T-helper 2 cell treated with Interferon-gamma antibody and Interleukin-4, amounts not matched to agents 5 μg/mL and 100 μg/mL, for 36 hours (primary cell): ENCODE results near the gene LBHD2.

Experiments used
- DNase-seq: peaks from one replicate; pipeline ENCODE4 v3.0.0; 2021; ENCODE audit warnings: low spot score
- H3K27ac Mint-ChIP-seq: one replicate; pipeline ENCODE4 v1.8.0; 2021; ENCODE audit warnings: mild to moderate bottlenecking, mixed read lengths
- H3K27me3 Mint-ChIP-seq: one replicate; pipeline ENCODE4 v1.8.0; 2021; ENCODE audit warnings: low read depth, mixed read lengths
- H3K36me3 Mint-ChIP-seq: one replicate; pipeline ENCODE4 v1.8.0; 2021; ENCODE audit warnings: low read depth, mixed read lengths
- H3K4me1 Mint-ChIP-seq: one replicate; pipeline ENCODE4 v1.8.0; 2021; ENCODE audit warnings: low read depth, mixed read lengths
- H3K4me3 Mint-ChIP-seq: one replicate; pipeline ENCODE4 v1.8.0; 2022; ENCODE audit warnings: mild to moderate bottlenecking, moderate library complexity, mixed read lengths
- H3K9me3 Mint-ChIP-seq: one replicate; pipeline ENCODE4 v1.8.0; 2021; ENCODE audit warnings: mixed read lengths

The LBHD2 gene

DNA sequence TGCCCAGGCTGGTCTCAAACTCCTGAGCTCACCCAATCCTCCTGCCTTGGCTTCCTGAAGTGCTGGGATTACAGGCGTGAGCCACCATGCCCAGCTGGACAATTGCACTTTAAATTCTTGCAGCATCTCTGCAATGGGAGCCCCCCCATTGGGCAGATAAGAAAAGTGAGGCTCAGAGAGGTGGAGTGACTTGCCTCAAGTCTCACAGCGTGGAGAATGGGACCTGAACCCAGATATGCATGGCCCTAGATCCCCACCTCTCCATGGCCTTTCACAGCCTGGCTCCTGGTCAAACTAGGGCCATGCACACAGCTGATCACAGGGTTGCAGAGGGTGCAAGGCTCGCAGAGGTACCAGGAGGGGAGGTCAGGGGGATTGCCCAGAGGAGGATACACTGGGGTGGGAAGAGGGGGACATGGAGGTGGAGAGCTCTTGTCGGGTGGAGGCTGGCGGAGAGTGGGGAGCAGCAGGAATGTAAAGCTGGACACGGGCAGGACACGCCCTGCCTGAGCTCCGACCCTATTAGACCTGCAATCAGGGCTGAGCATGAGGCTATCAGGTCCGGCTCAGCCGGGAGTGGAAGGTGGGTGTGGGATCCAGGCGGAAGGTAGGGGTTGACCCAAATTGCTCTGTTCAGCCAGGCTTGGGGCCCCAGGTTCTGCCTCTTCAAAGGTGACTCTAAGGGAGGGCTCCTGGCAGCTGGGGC is 17.4 kb downstream of the LBHD2 start:
- peaks cover 36% of the 10 kb centered on the region for H3K27me3 Mint-ChIP-seq
- DNase-seq = no peak
- H3K4me3 Mint-ChIP-seq = no peak overlapping the region
- peaks cover 4% of the 10 kb centered on the region for H3K4me1 Mint-ChIP-seq
- H3K36me3 Mint-ChIP-seq = no peaks in the 10 kb centered on the region
- H3K9me3 Mint-ChIP-seq = no peaks in the 10 kb centered on the region
- H3K27ac Mint-ChIP-seq = no peak overlapping the region

- H3K27me3 Mint-ChIP-seq = peaks cover 33% of the 10 kb centered on the region
- no peak overlapping the region for H3K4me3 Mint-ChIP-seq
- DNase-seq = no peak
- peaks cover 4% of the 10 kb centered on the region for H3K4me1 Mint-ChIP-seq
- H3K27ac Mint-ChIP-seq = no peak overlapping the region
- H3K9me3 Mint-ChIP-seq = no peaks in the 10 kb centered on the region
- no peaks in the 10 kb centered on the region for H3K36me3 Mint-ChIP-seq
These were observed 18.1 kb downstream of the LBHD2 start for GRCh38 chr14:103101963-103102688.

DNA sequence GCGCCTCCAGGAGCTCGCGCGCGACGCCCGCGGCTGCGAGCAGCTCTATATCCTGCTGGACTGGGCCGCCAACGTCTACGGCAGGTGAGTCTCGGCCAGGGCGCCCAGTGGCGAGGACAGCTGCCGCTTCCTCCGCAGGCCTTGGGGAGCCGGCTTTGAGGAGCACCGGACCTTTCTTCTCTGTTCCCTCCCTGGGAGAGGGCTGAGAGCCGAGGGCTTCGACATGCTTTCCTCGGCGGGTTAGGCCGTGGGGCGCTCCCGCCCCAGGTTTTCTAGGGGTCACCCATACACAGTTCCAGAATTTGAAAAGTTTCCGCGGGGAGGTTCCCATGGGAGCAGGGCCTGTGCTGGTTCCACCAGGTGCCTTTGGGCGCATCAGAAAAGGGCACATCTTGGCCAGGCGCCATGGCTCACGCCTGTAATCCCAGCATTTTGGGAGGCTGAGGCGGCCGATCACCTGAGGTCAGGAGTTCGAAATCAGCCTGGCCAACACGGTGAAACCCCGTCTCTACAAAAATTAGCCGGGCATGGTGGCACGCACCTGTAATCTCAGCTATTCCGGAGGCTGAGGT is 18.8 kb downstream of the LBHD2 start:
- no peak for DNase-seq
- Mint-ChIP-seq H3K4me3 (no peak overlapping the region), H3K36me3 (no peaks in the 10 kb centered on the region), H3K27ac (no peak overlapping the region), H3K4me1 (peaks cover 4% of the 10 kb centered on the region), H3K9me3 (no peaks in the 10 kb centered on the region), H3K27me3 (peaks cover 33% of the 10 kb centered on the region)

DNA sequence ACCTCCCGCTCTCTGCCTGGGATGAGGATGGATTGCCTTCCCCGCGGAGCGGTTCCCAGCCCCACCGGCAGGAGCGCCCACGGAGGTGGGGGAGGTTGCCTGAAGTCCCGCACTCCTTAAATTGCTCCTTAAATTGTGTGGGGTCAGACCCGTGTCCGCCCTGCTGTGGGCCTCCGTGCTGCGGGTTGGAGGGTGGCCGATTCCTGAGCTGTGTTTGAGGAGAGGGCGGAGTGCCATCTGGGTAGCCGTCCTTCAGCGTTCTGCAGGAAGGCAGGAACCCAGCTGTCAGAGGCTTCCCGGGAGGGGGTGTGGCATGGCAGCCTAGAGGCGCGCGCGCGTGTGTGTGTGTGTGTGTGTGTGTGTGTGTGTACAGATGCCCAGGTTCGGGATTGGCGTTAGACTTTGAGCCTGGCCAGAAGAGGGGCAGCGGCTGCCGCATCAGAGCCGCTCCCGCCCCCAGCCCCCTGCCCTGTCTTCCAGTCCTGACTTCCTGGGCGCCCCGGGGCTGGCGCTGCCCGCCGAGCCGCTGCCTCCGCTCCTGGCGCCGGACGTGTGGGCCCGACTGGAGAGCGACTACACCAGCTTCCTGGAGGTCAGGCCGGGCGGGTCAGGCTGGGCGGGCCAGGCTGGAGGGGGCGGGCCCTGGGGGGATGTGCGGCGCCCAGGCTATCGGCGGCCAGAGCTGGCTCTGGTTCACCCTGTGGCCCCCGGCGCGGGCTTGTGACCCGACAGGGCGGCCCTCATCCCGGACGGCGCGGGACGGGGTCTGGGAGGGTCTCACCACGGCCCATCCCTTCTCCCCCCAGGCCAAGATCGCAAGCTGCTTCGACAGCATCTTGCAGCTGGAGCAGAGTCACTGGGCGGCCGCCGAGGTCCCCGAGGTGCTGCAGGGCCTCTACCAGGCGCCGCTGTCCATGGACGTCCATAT is 19.7 kb downstream of the LBHD2 start:
- Mint-ChIP-seq H3K27me3 (peaks cover 33% of the 10 kb centered on the region), H3K36me3 (no peaks in the 10 kb centered on the region), H3K4me3 (no peak overlapping the region), H3K4me1 (peaks cover 4% of the 10 kb centered on the region), H3K27ac (no peak overlapping the region), H3K9me3 (no peaks in the 10 kb centered on the region)
- DNase-seq = no peak

- peaks cover 33% of the 10 kb centered on the region for H3K27me3 Mint-ChIP-seq
- H3K36me3 Mint-ChIP-seq = no peaks in the 10 kb centered on the region
- H3K4me3 Mint-ChIP-seq = no peak overlapping the region
- peaks cover 4% of the 10 kb centered on the region for H3K4me1 Mint-ChIP-seq
- no peaks in the 10 kb centered on the region for H3K9me3 Mint-ChIP-seq
- DNase-seq = no peak
- no peak overlapping the region for H3K27ac Mint-ChIP-seq
These were observed 20.3 kb downstream of the LBHD2 start for GRCh38 chr14:103104389-103104653.

DNA sequence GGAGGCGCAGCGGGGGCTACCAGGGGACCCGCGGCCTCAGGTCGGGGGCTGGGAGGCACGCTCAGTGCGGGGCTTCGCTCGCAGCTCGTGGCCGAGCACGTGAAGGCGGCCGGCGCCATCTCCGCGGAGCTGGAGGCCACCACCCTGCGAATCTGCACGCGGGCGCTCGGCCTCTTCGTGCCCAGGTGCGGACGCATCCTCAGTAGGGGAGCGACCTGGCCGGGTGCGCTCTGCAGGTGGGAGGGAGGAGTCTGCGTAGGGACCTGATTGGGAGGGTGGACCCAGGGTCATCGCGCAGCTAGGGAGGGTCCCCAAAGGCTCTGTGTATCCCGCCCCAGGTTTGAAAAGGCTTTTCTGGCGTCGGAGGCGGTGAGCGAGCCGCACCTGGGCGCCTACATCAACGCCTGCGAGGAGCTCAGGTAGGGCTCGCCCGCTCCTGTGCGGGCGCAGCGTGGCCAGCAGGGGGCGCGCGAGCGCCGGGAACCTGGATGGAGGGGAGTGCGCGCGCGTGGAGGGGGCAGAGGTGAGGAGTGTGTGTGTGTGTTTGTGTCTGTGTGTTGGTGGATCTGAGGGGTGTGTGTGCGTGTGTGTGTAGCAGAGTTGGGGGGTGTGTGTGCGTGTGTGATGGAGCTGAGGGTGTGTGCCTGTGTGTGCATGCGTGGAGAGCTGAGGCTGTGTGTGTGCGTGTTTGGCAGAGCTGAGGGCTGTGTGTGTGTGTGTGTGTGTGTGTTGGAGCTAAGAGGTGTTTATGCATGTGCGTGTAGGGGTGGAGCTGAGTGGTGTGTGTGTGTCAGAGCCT is 20.8 kb downstream of the LBHD2 start:
- Mint-ChIP-seq H3K9me3 (no peaks in the 10 kb centered on the region), H3K36me3 (no peaks in the 10 kb centered on the region), H3K4me3 (no peak overlapping the region), H3K4me1 (peaks cover 4% of the 10 kb centered on the region), H3K27ac (no peak overlapping the region), H3K27me3 (peaks cover 33% of the 10 kb centered on the region)
- peak; percentile 53 for DNase-seq

- Mint-ChIP-seq H3K9me3 (no peaks in the 10 kb centered on the region), H3K27me3 (peaks cover 34% of the 10 kb centered on the region), H3K4me3 (no peak overlapping the region), H3K36me3 (no peaks in the 10 kb centered on the region), H3K27ac (no peak overlapping the region), H3K4me1 (peaks cover 4% of the 10 kb centered on the region)
- no peak for DNase-seq
These were observed 21.7 kb downstream of the LBHD2 start for GRCh38 chr14:103105580-103106150.

GRCh38 chr14:103107455-103107854 is 23.4 kb downstream of the LBHD2 start:
- H3K27ac Mint-ChIP-seq = no peak overlapping the region
- H3K9me3 Mint-ChIP-seq = no peaks in the 10 kb centered on the region
- no peaks in the 10 kb centered on the region for H3K36me3 Mint-ChIP-seq
- peaks cover 4% of the 10 kb centered on the region for H3K4me1 Mint-ChIP-seq
- H3K4me3 Mint-ChIP-seq = no peak overlapping the region
- no peak for DNase-seq
- peaks cover 25% of the 10 kb centered on the region for H3K27me3 Mint-ChIP-seq

DNA sequence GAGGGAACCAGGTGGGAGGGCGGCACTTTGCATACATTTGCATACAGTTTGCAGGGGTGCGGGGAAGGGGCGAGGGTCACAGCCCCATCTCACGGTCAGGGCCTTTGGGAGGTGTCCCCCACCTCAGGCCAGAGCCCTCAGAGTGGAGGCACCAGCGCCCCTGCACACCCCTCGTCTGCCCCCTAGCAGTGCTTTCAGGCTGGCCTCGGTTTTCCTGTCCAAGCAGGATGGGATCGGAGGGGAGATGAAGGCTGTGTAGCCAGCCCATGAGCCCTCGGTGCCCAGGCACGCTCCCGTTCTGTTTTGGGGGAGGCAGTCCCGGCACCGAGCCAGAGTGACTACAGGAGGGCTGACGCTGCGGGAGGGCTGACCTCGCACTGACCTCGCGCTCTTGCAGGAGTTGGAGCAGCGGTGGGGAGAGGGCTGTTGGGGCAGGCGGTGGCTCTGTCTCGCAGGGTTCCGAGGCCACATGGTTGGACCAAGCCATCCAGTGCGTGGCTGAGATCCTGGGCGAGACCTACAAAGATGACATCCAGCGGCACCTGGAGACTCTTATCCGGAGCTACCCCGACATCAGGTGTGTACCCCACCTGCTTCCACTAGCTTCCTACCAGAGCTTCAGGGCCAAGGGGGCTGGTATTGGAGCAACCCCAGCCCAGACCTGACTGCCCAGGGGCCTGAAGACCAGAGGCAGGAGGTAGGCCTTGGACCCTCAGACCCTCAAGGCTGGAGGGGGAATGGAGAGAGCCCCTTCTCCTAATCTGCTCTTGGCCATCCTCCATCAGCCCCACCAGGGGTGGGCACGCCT is 24.1 kb downstream of the LBHD2 start:
- Mint-ChIP-seq H3K36me3 (no peaks in the 10 kb centered on the region), H3K27ac (no peak overlapping the region), H3K4me1 (peaks cover 4% of the 10 kb centered on the region), H3K4me3 (no peak overlapping the region), H3K9me3 (no peaks in the 10 kb centered on the region), H3K27me3 (peaks cover 19% of the 10 kb centered on the region)
- no peak for DNase-seq

- Mint-ChIP-seq H3K27me3 (peaks cover 14% of the 10 kb centered on the region), H3K36me3 (no peaks in the 10 kb centered on the region), H3K9me3 (no peaks in the 10 kb centered on the region), H3K4me3 (no peak overlapping the region), H3K4me1 (peaks cover 4% of the 10 kb centered on the region), H3K27ac (no peak overlapping the region)
- DNase-seq = no peak
These were observed 24.8 kb downstream of the LBHD2 start for GRCh38 chr14:103108749-103109207.

GRCh38 chr14:103109535-103110441 is 25.8 kb downstream of the LBHD2 start:
- Mint-ChIP-seq H3K4me1 (peaks cover 4% of the 10 kb centered on the region), H3K9me3 (no peaks in the 10 kb centered on the region), H3K27ac (no peak overlapping the region), H3K27me3 (peaks cover 13% of the 10 kb centered on the region), H3K36me3 (no peaks in the 10 kb centered on the region), H3K4me3 (no peak overlapping the region)
- no peak for DNase-seq
